C4-2B (cell line): ENCODE results near the gene JOSD1.
"Not testable (repeated sequence)": the region's sequence is repeated elsewhere in the genome, so short reads cannot be mapped to it uniquely, and the experiment has no call there.

Source experiments
- H3K27ac ChIP-seq: fragments of 450-650 bp; 2 replicates; pipeline ENCODE4 v1.5.1; 2017
- ZFX ChIP-seq: fragments of 450-650 bp; IDR thresholded peaks from 2 replicates; pipeline ENCODE4 v1.6.1; 2017
- TF ChIP-seq, protein P1 (sequence below): fragments of 450-650 bp; conservative IDR thresholded peaks from 2 replicates; pipeline ENCODE4 v1.5.1; 2017; ENCODE audit warnings: mild to moderate bottlenecking

Gene JOSD1

DNA sequence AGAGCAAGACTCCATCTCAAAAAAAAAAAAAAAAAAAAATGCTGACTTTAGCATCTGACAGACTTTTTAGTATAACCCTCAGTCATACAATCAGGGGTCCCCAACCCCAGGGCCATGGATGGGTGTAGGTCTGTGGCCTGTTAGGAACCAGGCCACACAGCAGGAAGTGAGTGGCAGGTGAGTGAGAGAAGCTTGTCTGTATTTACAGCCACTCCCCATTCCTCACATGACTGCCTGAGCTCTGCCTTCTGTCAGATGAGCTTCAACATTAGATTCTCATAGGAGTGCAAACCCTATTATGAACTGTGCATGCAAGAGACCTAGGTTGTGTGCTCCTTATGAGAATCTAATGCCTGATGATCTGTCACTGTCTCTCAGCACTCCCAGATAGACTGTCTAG, 47.9 kb downstream of the JOSD1 start:
- TF ChIP-seq, protein P1, sequence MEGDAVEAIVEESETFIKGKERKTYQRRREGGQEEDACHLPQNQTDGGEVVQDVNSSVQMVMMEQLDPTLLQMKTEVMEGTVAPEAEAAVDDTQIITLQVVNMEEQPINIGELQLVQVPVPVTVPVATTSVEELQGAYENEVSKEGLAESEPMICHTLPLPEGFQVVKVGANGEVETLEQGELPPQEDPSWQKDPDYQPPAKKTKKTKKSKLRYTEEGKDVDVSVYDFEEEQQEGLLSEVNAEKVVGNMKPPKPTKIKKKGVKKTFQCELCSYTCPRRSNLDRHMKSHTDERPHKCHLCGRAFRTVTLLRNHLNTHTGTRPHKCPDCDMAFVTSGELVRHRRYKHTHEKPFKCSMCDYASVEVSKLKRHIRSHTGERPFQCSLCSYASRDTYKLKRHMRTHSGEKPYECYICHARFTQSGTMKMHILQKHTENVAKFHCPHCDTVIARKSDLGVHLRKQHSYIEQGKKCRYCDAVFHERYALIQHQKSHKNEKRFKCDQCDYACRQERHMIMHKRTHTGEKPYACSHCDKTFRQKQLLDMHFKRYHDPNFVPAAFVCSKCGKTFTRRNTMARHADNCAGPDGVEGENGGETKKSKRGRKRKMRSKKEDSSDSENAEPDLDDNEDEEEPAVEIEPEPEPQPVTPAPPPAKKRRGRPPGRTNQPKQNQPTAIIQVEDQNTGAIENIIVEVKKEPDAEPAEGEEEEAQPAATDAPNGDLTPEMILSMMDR = no peak
- TF ChIP-seq ZFX = no peak

DNA sequence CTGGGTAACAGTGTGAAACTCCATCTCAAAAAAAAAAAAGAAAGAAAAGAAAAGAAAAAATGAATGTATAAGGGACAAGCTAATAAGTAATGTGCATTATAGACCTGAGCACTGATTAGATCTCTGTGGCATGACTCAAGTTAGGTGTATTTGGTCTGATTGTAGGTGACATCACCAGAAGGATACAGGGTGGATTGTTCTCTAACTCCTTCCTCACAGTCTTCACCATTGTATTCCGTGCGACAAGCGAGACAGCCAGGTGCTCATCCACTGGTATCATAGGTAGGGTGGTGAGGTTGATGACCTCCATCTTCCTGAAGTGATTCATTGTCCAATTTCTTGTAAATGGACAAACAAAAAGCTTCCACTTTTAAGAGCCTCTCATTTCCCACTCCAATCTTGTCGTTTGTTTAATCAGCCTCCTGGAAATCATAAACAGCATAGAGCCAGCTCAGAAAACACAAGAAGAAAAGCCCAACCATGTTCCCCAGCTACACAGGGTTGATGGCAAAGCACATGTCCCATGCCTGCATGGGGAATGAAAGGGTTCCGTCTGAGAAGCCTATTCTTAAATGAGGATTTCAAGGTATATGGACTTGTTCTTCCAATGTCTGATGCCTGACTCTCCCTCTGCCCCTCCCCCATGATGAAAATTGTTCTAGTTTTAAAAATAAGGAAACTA, 50.8 kb downstream of the JOSD1 start:
- TF ChIP-seq, protein P1 = no peak
- TF ChIP-seq ZFX = no peak
- H3K27ac ChIP-seq = no peak overlapping the region

More for the DNA sequence above, 47.9 kb downstream of the JOSD1 start:
- H3K27ac ChIP-seq = no peak overlapping the region

DNA sequence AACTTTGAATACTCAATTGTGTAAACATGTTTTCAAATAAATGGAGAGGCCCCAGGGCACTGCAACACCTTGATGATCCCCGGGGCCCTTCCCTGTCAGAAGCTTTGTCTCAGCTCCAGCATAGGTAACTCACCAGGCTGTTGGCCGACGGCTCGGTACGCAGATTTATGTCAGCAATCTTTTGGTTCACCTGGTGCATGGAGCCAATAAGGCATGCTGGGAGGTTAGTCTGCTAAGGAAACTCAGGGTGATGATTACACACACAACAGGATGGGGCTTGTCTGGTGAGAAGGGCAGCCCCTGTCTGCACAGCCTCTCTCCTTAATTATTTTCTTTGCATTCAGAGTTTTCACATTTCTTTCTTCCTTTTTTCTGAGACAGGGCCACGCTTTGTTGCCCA, 55.3 kb downstream of the JOSD1 start:
- no peak for TF ChIP-seq ZFX
- TF ChIP-seq, protein P1 = no peak
- H3K27ac ChIP-seq = no peak overlapping the region

DNA sequence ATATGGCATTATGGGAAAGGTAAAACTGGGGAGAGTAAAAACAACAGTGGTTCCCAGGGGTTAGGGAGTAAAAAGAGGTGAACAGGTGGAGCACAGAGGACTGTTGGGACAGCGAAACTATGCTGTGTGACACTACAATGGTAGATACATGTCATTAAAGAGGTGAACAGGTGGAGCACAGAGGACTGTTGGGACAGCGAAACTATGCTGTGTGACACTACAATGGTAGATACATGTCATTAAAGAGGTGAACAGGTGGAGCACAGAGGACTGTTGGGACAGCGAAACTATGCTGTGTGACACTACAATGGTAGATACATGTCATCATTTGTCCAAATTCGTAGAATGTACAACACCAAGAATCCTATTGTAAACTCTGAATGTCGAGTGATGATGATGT, 56.5 kb downstream of the JOSD1 start:
- not testable (repeated sequence) for H3K27ac ChIP-seq

DNA sequence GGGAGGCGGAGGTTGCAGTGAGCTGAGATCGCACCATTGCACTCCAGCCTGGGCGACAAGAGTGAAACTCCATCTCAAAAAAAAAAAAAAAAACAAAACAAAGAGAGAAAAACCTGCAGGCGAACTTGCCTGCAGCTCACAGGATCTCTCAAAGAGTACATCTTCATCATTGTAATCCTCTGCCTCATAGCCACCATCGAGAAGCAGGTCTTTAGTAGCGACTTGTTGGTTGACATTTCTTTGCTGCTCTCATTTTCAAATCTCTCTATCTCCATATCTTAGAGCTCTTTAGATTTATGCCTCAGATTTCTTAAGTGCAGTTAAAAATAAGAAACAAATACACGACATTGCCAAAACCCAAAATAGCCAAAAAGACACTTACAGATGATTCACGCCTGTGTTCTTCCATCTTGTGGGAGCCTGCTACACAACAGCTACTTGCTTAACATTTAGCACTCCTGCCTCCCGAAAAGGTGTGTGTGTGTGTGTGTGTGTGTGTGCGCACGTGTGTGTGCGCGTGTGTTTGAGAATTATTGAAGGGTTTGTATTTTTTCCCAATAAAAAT, 59.2 kb downstream of the JOSD1 start:
- no peak overlapping the region for H3K27ac ChIP-seq
- TF ChIP-seq ZFX = no peak
- TF ChIP-seq, protein P1 = no peak

DNA sequence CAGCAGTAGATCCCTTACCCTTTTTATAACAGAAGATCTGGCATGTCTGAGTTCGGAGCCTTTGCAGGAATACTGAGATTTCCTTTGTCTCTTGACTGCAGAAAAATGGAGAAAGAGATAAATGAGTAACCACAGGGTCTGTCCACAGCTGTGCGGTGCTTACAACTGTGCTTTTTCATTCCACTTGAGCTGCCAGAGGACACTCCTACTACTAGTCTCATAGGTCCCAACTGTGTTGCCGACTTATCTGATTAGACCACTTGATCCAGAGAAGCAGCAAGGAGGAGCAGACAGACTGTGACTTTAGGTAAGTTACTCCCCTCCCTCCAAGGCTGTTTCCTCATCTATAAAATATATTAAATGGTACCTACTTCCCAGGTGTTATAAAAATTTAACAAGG, 62.0 kb downstream of the JOSD1 start:
- no peak overlapping the region for H3K27ac ChIP-seq
- TF ChIP-seq, protein P1 = no peak
- TF ChIP-seq ZFX = no peak

DNA sequence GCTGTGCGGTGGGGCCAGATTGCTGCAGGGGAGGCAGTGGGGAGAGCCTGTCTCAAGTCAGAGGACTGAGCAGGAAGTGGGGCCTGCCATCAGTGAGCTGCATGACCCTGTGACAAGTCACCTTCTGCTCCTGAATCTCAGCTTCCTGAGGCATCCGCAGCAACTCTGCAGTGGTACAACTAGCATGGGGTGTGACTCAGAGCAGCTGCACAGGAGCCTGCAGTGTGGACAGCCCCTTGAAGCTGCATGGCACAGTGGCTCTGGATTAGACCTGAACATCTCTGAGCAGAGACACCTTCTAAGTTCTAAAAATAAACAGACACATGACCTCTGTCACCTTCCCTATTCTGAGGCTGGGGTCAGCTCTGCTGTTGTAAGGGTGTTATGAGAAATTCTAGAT, 62.5 kb downstream of the JOSD1 start:
- TF ChIP-seq, protein P1 = no peak
- no peak for TF ChIP-seq ZFX
- H3K27ac ChIP-seq = no peak overlapping the region
